GM19023 (cell line): ENCODE measurements around the gene SEMA4A.
"Not testable (repeated sequence)": the region's sequence is repeated elsewhere in the genome, so short reads cannot be mapped to it uniquely, and the experiment has no call there.

Experiments used
- ATAC-seq: cut with Tn5 transposase; IDR thresholded peaks from one replicate; pipeline ENCODE4 v1.9.1; 2021; ENCODE audit warnings: mild to moderate bottlenecking, moderate library complexity; ENCODE audit not compliant: unreplicated experiment

Gene SEMA4A

DNA sequence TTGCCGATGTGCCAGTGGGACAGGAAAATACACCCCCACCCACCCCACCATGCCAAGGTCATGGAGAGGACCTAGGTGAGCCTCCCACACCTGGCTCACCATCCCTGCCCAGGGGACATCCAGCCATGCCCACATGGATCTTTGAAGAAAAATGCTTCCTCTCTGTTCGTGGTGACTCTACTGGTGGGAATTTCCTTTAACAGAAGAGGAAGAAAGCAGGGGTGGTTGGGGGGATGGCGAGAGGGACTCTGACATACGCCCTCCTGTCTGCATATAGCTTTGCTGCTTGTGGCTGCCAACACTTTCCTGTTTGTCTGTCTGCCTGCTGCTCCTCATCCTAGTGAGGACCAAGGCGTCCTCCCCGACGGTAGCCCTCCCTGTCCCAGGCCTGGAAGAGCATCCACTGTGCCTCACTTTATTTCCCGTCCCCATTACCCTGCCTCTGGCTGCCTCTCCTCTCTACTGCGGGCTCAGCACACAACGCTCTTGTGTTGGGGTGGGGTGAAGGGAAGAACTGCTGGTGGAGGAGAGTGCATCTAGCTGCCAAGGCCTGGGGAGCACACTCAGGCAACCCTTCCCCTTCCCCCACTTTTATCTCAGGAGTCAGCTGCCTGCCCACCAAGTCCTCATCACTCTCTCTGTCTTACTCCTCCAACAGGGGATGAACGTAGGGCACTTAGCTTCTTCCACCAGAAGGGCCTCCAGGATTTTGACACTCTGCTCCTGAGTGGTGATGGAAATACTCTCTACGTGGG lies 2.5 kb downstream of the SEMA4A start:
- no peak for ATAC-seq

DNA sequence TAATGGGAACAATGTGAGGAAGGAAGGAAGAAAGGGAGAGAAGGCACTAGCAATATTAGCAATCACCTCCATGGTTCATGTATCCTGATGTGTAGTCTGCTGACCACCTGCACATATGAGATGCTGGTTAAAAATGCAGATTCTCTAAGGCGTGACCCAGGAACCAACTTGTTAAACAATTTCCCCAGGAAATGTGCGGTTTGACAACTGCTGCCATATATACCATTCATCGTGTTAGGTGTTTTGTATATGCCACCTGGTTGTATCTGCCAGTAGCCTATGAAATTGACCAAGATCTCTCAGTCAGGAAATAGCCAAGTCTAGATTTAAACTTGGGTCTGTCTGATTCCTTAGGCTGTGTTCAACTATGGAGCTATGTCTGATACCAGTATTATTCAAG lies 4.1 kb downstream of the SEMA4A start:
- ATAC-seq, result no peak

DNA sequence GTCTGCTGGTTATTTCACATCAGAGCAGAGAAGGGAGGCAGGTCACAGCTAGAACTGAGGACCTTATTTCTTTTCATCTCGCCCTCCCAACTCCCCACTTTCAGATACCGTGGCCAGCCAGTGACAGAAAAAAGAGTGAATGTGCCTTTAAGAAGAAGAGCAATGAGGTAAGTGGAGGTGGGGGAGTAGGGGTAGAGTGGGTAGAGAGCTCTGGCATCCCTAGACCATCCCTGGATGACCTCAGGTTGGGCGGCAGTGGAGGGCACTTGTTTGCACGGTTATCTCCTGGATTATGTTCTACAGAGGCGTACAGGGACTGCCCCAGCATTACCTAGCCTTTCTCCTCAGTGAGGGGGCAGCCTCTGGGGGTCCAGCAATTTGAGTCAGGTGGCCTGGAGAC lies 4.6 kb downstream of the SEMA4A start:
- no peak for ATAC-seq

GRCh38 chr1:156160000-156160742 lies 6.8 kb downstream of the SEMA4A start:
- no peak for ATAC-seq

DNA sequence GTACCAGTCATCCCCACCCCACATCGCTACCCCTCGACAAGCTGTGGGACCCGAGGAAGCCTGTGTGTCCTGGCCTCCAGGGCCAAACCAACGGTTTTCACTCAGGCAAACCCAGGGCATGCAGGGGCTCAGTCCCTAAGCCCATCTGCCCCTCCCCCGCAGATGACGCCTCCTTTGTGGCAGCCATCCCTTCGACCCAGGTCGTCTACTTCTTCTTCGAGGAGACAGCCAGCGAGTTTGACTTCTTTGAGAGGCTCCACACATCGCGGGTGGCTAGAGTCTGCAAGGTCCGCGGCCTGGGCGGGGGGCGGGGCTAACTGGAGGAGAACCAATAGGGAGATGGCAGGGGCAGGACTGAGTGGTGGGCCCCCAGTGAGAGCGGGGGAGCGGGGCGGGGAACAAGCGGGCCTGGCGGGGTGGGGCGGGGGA lies 7.4 kb downstream of the SEMA4A start:
- ATAC-seq, result no peak

- ATAC-seq, result no peak
Measured at GRCh38 chr1:156162430-156163037, 9.1 kb downstream of the SEMA4A start.

- ATAC-seq, result no peak
Measured at GRCh38 chr1:156163712-156164111, 10.3 kb downstream of the SEMA4A start.

- no peak for ATAC-seq
Measured at GRCh38 chr1:156164125-156164831, 10.9 kb downstream of the SEMA4A start.

- ATAC-seq, result no peak
Measured at GRCh38 chr1:156165083-156165482, 11.7 kb downstream of the SEMA4A start.

DNA sequence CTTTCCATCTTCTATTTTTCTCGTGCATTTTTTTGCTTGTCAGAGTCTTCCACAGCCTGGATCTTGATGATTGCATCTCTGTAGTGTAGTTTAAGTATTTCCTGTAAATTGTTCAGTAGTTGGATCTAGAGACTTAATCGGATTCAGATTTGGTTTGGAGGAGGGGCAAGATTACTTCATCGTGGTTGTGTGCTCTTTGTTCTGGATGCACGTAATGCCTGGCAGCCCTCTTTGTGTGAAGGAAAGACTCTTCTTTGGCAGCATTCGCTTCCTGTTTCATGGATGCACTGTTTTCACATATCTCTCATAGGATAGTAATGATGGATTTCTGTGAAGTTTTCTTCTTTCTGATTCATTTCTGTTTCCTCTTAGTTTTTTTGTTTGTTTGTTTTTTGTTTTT lies 14.2 kb downstream of the SEMA4A start:
- no peak for ATAC-seq

- no peak for ATAC-seq
Measured at GRCh38 chr1:156172696-156173470, 19.5 kb downstream of the SEMA4A start.

GRCh38 chr1:156176610-156177210 lies 23.3 kb downstream of the SEMA4A start:
- no peak for ATAC-seq

- ATAC-seq, result no peak
Measured at GRCh38 chr1:156177919-156178654, 24.7 kb downstream of the SEMA4A start.

DNA sequence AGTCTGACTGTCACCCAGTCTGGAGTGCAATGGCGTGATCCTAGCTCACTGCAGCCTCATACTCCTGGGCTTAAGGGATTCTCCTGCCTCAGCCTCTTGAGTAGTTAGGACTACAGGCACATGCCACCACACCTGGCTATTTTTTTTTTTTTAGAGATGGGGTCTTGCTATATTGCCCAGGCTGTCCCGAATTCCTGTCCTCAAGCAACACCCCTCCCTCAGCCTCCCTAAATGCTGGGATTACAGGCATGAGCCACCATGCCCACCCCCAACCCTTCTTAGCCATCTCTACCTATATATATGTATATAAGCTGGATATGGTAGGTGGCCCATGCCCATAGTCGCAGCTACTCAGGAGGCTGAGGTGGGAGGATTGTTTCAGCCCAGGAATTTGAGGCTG lies 27.1 kb downstream of the SEMA4A start:
- no peak for ATAC-seq

DNA sequence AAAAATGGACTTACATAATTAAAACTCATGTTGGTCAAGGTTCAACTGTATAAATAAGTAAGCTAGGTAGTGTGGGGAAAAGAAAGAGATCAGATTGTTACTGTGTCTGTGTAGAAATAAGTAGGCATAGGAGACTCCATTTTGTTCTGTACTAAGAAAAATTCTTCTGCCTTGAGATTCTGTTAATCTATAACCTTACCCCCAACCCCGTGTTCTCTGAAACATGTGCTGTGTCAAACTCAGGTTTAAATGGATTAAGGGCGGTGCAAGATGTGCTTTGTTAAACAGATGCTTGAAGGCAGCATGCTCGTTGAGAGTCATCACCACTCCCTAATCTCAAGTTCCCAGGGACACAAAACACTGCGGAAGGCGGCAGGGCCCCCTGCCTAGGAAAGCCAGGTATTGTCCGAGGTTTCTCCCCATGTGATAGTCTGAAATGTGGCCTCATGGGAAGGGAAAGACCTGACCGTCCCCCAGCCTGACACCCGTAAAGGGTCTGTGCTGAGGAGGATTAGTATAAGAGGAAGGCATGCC lies 28.1 kb downstream of the SEMA4A start:
- not testable (repeated sequence) for ATAC-seq

GRCh38 chr1:156182010-156182779 lies 28.8 kb downstream of the SEMA4A start:
- ATAC-seq, result not testable (repeated sequence)

- not testable (repeated sequence) for ATAC-seq
Measured at GRCh38 chr1:156186347-156187177, 33.2 kb downstream of the SEMA4A start.
